Immature natural killer cell (primary cell): Measurements from ENCODE around the gene CYP3A7. TPM values are rescaled to one million over a fixed set of nuclear protein-coding genes. Genes with fewer than 3 reads are reported as not detected.
"Not testable (repeated sequence)": the region's sequence is repeated elsewhere in the genome, so short reads cannot be mapped to it uniquely, and the experiment has no call there.

Experiments
- DNase-seq, 3 donors: peaks; one replicate each; pipeline ENCODE4 v3.0.0; 2022; ENCODE audit warnings: mixed read lengths in 1 of 3
- H3K27ac Mint-ChIP-seq, 6 donors: one replicate each; pipeline ENCODE4 v1.8.0; 2020; ENCODE audit warnings: mixed read lengths in 6 of 6, mild to moderate bottlenecking in 5 of 6, inconsistent platforms in 4 of 6, moderate library complexity in 3 of 6
- H3K27me3 Mint-ChIP-seq, 3 donors: one replicate each; pipeline ENCODE4 v1.8.0; 2020 to 2021; ENCODE audit warnings: low read depth in 3 of 3, mild to moderate bottlenecking in 3 of 3, mixed read lengths in 3 of 3, moderate library complexity in 3 of 3, inconsistent platforms in 1 of 3
- H3K36me3 Mint-ChIP-seq, 3 donors: one replicate each; pipeline ENCODE4 v1.8.0; 2020; ENCODE audit warnings: mixed read lengths in 3 of 3, inconsistent platforms in 2 of 3, mild to moderate bottlenecking in 2 of 3
- H3K4me1 Mint-ChIP-seq, 2 donors: one replicate each; pipeline ENCODE4 v1.8.0; 2020; ENCODE audit warnings: inconsistent platforms in 2 of 2, mild to moderate bottlenecking in 2 of 2, mixed read lengths in 2 of 2, moderate library complexity in 1 of 2
- H3K4me3 Mint-ChIP-seq, 5 donors: one replicate each; pipeline ENCODE4 v1.8.0; 2020; ENCODE audit warnings: mild to moderate bottlenecking in 5 of 5, mixed read lengths in 5 of 5, inconsistent platforms in 3 of 5, moderate library complexity in 3 of 5
- H3K9me3 Mint-ChIP-seq, 6 donors: one replicate each; pipeline ENCODE4 v1.8.0; 2020; ENCODE audit warnings: mild to moderate bottlenecking in 6 of 6, mixed read lengths in 6 of 6, inconsistent platforms in 4 of 6, moderate library complexity in 3 of 6
- polyA plus RNA-seq, 3 donors: library from polyadenylated mRNA; unstranded; fragments of 300-500 nt; fragmentation: Illumina TruSeq; gene quantifications; one replicate each; pipeline ENCODE4 v1.2.3, GENCODE V29; 2021

CYP3A7 gene
- polyA plus RNA-seq = not detected

GRCh38 chr7:99734987-99735386 lies at the start of gene CYP3A7:
TSS of gene CYP3A7 (minus strand) at chr7:99735196. CDS start at chr7:99735093, 103 bp downstream.
- Mint-ChIP-seq H3K36me3 (peaks cover 0 to 6% (median 4%) of the 10 kb centered on the region in 3 donors), H3K4me3 (no peak within 1 kb of the TSS), H3K27me3 (peaks cover 0 to 5% (median 0%) of the 10 kb centered on the region in 3 donors), H3K9me3 (no peaks in the 10 kb centered on the region), H3K4me1 (no peaks in the 10 kb centered on the region), H3K27ac (peak within 1 kb of the TSS in 1 of 6 donors; percentile 24)
- DNase-seq = no peak

GRCh38 chr7:99784007-99784406 lies 49.0 kb upstream of the CYP3A7 start, which contains the start of gene CYP3A4:
TSS of gene CYP3A4 (minus strand) at chr7:99784184. CDS start at chr7:99784081, 103 bp downstream.
- Mint-ChIP-seq H3K27me3 (peaks cover 0 to 6% (median 2%) of the 10 kb centered on the region in 3 donors), H3K27ac (peak within 1 kb of the TSS in 2 of 6 donors; percentile 49 to 69), H3K9me3 (peaks cover 0 to 2% (median 0%) of the 10 kb centered on the region in 6 donors), H3K36me3 (peaks cover 0 to 5% (median 0%) of the 10 kb centered on the region in 3 donors), H3K4me1 (peaks cover 32% of the 10 kb centered on the region in 2 donors), H3K4me3 (no peak within 1 kb of the TSS)
- DNase-seq = no peak

GRCh38 chr7:99782012-99782953 lies 47.3 kb upstream of the CYP3A7 start:
- no peak for DNase-seq
- H3K27ac Mint-ChIP-seq = no peak overlapping the region
- peaks cover 15% of the 10 kb centered on the region in 2 donors for H3K4me1 Mint-ChIP-seq
- no peaks in the 10 kb centered on the region for H3K9me3 Mint-ChIP-seq
- H3K4me3 Mint-ChIP-seq = no peak overlapping the region
- H3K27me3 Mint-ChIP-seq = peaks cover 0 to 7% (median 2%) of the 10 kb centered on the region in 3 donors
- H3K36me3 Mint-ChIP-seq = peaks cover 0 to 5% (median 0%) of the 10 kb centered on the region in 3 donors

- Mint-ChIP-seq H3K4me3 (no peak overlapping the region), H3K9me3 (peaks cover 0 to under 1% (median 0%) of the 10 kb centered on the region in 6 donors), H3K36me3 (peaks cover 0 to 5% (median 0%) of the 10 kb centered on the region in 3 donors), H3K27me3 (peaks cover 2 to 13% (median 9%) of the 10 kb centered on the region in 3 donors), H3K27ac (no peak overlapping the region), H3K4me1 (no peaks in the 10 kb centered on the region)
- no peak for DNase-seq
Measured at GRCh38 chr7:99780588-99780987, 45.6 kb upstream of the CYP3A7 start.

GRCh38 chr7:99779949-99780348 lies 45.0 kb upstream of the CYP3A7 start:
- H3K4me1 Mint-ChIP-seq = no peaks in the 10 kb centered on the region
- DNase-seq = no peak
- peaks cover 0 to 5% (median 0%) of the 10 kb centered on the region in 3 donors for H3K36me3 Mint-ChIP-seq
- H3K27ac Mint-ChIP-seq = no peak overlapping the region
- H3K9me3 Mint-ChIP-seq = peaks cover 0 to 2% (median 0%) of the 10 kb centered on the region in 6 donors
- H3K4me3 Mint-ChIP-seq = no peak overlapping the region
- peaks cover 2 to 14% (median 9%) of the 10 kb centered on the region in 3 donors for H3K27me3 Mint-ChIP-seq

GRCh38 chr7:99778880-99779279 lies 43.9 kb upstream of the CYP3A7 start:
- H3K4me3 Mint-ChIP-seq = no peak overlapping the region
- H3K9me3 Mint-ChIP-seq = peaks cover 0 to 2% (median 0%) of the 10 kb centered on the region in 6 donors
- no peaks in the 10 kb centered on the region for H3K36me3 Mint-ChIP-seq
- H3K27ac Mint-ChIP-seq = no peak overlapping the region
- no peak for DNase-seq
- no peaks in the 10 kb centered on the region for H3K4me1 Mint-ChIP-seq
- H3K27me3 Mint-ChIP-seq = peaks cover 2 to 14% (median 12%) of the 10 kb centered on the region in 3 donors

- not testable (repeated sequence) for H3K9me3 Mint-ChIP-seq, H3K27ac Mint-ChIP-seq, H3K36me3 Mint-ChIP-seq, H3K4me3 Mint-ChIP-seq, DNase-seq
- Mint-ChIP-seq H3K27me3 (peaks cover 4 to 31% (median 18%) of the 10 kb centered on the region in 3 donors), H3K4me1 (peaks cover 11 to 14% of the 10 kb centered on the region in 2 donors)
Measured at GRCh38 chr7:99773395-99773794, 38.4 kb upstream of the CYP3A7 start.

GRCh38 chr7:99772565-99772964 lies 37.6 kb upstream of the CYP3A7 start:
- Mint-ChIP-seq H3K4me3 (no peak overlapping the region), H3K9me3 (peaks cover 0 to 2% (median 0%) of the 10 kb centered on the region in 6 donors), H3K27ac (no peak overlapping the region), H3K4me1 (peaks cover 20 to 22% of the 10 kb centered on the region in 2 donors), H3K27me3 (peaks cover 4 to 31% (median 18%) of the 10 kb centered on the region in 3 donors), H3K36me3 (no peaks in the 10 kb centered on the region)
- no peak for DNase-seq

- peak overlapping the region in 2 of 6 donors; percentile 27 to 32 for H3K27ac Mint-ChIP-seq
- peaks cover 24 to 29% of the 10 kb centered on the region in 2 donors for H3K4me1 Mint-ChIP-seq
- H3K27me3 Mint-ChIP-seq = peaks cover 3 to 23% (median 8%) of the 10 kb centered on the region in 3 donors
- H3K4me3 Mint-ChIP-seq = peak overlapping the region in 1 of 5 donors; percentile 22
- not testable (repeated sequence) for H3K9me3 Mint-ChIP-seq, H3K36me3 Mint-ChIP-seq, DNase-seq
Measured at GRCh38 chr7:99769494-99769893, 34.5 kb upstream of the CYP3A7 start.

- Mint-ChIP-seq H3K36me3 (no peaks in the 10 kb centered on the region), H3K4me1 (peaks cover 24 to 29% of the 10 kb centered on the region in 2 donors), H3K27me3 (peaks cover 3 to 17% (median 6%) of the 10 kb centered on the region in 3 donors), H3K4me3 (peak overlapping the region; percentile 1 to 31 (median 8)), H3K27ac (peak overlapping the region in 2 of 6 donors; percentile 43 to 83), H3K9me3 (no peaks in the 10 kb centered on the region)
- DNase-seq = peak in 1 of 3 donors; percentile 10
Measured at GRCh38 chr7:99768471-99768870, 33.5 kb upstream of the CYP3A7 start.

- Mint-ChIP-seq H3K9me3 (no peaks in the 10 kb centered on the region), H3K36me3 (no peaks in the 10 kb centered on the region), H3K27me3 (peaks cover 3 to 13% (median 6%) of the 10 kb centered on the region in 3 donors), H3K27ac (peak overlapping the region in 5 of 6 donors; percentile 11 to 64 (median 57)), H3K4me1 (peaks cover 24 to 29% of the 10 kb centered on the region in 2 donors), H3K4me3 (peak overlapping the region in 4 of 5 donors; percentile 4 to 56 (median 21))
- no peak for DNase-seq
Measured at GRCh38 chr7:99767662-99768061, 32.7 kb upstream of the CYP3A7 start.

GRCh38 chr7:99766484-99767099 lies 31.6 kb upstream of the CYP3A7 start:
- Mint-ChIP-seq H3K9me3 (no peaks in the 10 kb centered on the region), H3K27ac (no peak overlapping the region), H3K4me3 (no peak overlapping the region), H3K36me3 (no peaks in the 10 kb centered on the region), H3K4me1 (peaks cover 24 to 29% of the 10 kb centered on the region in 2 donors), H3K27me3 (peaks cover 0 to 13% (median 0%) of the 10 kb centered on the region in 3 donors)
- no peak for DNase-seq

GRCh38 chr7:99764478-99764877 lies 29.5 kb upstream of the CYP3A7 start:
- H3K9me3 Mint-ChIP-seq = no peaks in the 10 kb centered on the region
- H3K36me3 Mint-ChIP-seq = no peaks in the 10 kb centered on the region
- no peak overlapping the region for H3K27ac Mint-ChIP-seq
- DNase-seq = no peak
- H3K27me3 Mint-ChIP-seq = peaks cover 0 to 2% (median 0%) of the 10 kb centered on the region in 3 donors
- H3K4me3 Mint-ChIP-seq = no peak overlapping the region
- peaks cover 20 to 24% of the 10 kb centered on the region in 2 donors for H3K4me1 Mint-ChIP-seq
